AG08395 (cell line): ENCODE results near the gene ETFA.

Experiments used
- DNase-seq: peaks from one replicate; pipeline ENCODE4 v3.0.0; 2012; ENCODE audit warnings: mixed read lengths, low spot score

Gene ETFA

DNA sequence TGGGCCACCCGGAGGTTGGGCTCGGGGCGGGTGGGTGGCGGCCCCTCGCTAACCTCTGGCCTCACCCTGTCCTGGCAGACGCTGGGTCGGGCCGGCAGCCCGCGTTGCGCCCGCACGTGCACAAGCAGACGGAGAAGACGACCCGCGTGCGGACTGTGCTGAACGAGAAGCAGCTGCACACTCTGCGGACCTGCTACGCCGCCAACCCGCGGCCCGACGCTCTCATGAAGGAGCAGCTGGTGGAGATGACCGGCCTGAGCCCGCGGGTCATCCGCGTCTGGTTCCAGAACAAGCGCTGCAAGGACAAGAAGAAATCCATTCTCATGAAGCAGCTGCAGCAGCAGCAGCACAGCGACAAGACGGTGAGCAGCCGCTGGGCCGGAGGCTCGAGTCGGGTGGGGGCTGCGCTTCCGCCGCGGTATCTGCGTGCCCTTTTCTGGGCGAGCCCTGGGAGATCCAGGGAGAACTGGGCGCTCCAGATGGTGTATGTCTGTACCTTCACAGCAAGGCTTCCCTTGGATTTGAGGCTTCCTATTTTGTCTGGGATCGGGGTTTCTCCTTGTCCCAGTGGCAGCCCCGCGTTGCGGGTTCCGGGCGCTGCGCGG, 29.0 kb upstream of the ETFA start:
- no peak for DNase-seq

DNA sequence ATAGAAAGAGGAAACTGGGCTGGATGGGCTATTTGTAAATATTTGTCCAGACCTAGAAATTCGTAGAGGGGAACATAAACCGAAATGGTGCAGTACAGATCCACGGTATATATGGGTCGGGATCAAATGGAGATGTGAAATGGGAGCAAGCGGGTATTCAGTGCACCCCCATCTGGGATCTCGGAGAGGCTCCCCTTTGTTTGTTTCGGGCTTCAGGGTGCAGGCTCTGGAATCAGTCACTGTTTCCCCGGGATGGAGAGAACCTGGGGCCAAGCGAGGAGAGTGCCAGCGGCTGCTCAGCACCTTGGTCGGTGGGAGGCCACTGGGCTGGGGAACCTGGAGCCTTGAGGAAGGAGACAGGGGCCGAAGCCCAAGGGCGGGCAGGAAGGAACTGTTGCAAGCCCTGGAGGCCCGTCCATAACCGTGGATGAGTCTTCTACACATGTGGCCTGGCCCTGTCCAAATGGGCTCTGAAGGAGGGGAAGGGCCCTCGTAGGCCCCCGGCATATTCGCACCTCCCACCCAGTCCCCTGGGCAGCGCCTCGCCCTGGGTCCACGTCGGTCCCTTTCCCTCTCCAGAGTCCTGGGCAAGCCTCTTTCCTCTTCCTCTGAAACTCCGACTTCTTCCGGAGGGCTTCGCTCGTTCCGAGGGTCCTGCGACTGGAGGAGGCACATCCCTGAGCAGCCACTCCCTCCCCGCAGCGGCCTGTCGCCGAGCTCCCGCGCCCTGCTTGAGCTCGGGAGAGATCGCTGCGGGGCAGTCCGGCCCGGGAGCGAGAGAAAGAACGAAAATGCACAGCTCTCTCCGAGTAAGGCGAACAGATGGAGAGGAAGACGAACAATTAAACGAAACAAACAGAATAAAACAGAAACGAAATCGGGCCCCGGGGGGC, 28.3 kb upstream of the ETFA start:
- no peak for DNase-seq

DNA sequence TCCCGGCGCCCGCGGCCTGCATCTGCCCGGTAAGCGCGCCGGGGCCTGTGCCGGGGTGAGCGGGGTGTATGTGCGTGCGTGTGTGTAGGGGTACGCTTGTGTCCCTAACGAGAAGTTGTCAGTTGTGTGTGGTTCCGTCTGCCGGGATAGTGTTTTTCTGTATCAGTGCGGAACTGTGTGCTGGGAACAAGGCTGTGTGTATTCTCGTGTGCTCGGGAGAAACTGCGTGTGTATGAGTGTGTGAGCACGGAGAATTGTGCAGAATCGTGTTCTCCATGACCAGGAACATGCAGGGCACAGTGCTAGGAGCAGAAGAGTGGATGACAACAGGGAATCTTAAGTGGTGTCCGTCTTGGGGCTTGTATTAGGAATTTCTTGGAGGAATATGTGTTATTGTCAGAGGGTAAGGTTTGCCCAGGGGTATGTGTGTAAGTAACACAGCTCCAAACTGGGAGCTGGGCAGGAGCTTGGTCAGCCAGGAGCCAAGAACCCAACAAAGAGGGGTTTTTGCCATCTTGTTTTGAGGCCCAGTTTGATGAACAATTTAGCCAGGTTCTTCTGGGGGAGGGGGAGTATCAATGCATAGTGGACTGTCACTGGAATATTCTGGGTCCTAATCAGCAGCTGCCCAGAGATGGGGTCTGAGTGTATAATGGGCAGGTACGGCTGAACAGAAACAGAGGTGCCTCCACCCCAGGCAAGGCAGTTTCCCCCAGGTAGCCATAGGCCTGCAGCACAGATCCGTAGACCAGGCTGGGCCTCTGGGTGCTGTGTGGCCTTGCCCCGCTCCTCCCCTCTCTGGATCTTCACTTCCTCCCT, 27.4 kb upstream of the ETFA start:
- no peak for DNase-seq

DNA sequence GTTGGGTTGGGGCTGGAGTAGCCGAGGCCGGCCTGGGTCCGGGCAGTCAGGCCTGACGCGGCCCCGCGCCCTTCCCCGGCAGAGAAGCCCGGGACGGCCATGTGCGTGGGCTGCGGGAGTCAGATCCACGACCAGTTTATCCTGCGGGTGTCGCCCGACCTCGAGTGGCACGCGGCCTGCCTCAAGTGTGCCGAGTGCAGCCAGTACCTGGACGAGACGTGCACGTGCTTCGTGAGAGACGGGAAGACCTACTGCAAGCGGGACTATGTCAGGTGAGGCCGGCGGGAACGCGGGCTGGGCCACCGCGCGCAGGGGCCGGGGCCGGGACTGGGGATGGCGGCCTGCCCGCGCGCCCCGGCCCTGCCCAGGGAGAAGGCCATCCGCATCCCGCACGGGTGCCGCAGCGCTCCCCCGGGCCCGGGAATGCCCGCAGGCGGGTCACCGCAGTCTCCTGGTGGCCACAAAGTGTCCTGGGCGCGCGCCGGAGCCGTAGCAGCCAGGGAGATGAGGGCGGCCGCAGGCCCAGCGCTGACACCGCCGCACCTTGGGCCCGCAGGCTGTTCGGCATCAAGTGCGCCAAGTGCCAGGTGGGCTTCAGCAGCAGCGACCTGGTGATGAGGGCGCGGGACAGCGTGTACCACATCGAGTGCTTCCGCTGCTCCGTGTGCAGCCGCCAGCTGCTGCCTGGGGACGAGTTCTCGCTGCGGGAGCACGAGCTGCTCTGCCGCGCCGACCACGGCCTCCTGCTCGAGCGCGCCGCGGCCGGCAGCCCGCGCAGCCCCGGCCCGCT, 26.6 kb upstream of the ETFA start:
- DNase-seq, result no peak

DNA sequence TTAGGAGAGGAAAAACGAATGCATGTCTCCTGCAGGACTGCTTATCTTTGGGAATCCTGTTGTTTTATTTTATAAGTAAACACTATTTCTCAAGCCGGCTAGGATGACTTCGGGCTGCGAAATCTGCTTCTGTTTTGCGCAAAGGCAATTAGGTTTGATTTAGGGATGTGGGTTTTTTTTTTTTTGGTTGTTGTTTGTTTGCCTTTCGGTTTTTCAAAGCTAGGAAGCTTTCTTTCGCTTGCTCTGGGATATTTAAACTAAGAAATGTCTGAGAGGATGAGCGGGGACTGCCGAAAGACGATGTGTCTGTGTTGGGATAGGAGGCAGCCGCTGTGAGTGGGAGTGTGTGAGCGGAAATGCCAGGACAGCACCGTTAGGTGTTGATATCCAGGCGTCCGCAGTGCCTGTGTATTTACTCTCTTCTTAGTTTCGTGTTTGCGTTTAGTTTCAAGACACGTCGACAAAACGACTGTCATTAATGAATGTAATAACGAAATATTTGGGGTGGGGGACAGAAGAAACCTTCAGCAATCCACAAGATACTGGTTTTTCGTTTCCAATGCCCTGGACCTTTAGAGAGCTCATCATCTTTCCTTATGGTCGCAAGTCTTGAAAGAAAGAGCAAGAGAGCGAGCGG, 25.9 kb upstream of the ETFA start:
- DNase-seq, result no peak

DNA sequence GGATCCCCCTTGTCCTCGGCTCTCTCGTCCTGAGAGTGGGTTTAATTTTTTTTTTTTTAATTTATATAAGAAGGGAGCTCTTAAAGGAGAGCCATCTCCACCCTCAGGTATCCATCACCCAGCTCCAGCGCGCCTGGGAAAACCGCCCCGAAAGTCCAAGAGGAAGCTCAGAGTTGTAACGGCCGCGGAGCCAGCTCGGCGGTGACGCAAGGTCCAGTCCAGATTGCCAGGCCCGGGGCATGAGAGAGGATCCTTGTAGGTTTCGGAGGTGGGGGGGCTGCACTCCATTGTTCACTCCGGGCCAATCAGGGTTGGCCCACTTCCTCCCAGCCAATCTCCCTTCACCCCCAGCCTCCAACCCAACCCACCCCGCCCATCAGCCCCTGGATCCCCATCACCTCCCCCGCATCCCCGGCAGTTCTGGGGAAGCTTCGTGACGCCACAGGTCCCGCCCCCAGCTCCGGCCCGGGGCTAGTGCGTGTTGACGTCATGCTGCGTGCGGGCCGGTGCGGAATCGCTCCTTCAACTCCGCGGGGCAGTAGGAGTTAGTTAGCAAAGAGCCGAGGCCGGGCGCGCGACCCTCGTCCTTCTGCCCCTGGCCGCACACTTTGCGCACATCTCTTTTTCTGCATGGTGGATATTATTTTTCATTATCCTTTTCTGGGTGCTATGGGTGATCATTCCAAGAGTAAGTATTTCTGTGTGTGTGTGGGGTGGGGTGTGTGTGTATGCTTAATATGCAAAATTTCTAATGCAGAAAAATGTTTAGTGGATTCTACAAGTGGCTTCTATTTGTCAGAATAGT, 25.2 kb upstream of the ETFA start, which contains the start of gene ISL2:
ISL2 (plus strand) TSS at position 520 of the 805 bp plus-strand sequence; CDS start at position 631, 111 bp downstream.
- DNase-seq, result peak; percentile 67

DNA sequence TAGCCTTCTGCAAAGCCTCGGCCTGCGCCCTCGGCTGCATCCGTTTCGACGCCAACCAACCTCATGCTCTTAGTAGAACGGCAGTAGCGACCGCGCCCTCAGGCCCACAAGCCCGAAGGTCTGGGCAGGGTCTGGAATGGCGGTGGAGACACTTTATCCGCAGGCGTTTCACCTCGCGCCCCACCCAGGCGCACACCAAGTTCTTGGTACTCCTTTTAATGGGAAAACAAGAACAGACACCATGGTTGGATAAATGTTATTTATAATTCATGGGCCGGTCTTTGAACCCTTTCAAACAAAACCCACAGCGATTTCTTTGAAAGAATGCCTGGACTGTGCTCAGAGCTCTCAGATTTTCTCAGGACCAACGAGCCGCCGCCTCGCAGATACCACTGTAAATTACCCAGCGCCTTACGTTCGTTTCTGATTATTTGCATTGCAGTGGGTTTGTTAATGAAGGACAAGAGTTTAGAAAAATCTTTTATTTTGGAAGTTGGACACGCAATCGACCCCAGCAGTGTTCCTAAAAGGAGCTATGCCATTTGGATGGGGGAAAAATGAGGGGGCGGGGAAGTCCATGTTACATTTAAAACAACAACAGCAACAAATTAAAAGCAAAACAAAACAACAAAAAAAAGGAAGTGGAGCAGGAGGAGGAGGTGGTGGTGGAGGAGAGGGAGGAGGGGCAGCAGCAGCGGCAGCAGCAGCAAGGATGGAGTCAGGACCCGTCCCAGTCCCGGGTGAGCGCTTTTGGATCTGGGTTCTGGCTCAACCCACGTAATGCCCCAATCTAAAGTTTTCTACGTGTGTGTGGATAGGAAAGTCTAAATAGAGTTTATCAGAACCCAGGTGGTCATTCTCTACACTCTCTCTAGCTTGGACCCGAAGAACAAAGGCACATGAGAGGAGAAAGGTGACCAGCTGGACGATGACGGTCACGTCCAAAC, 24.3 kb upstream of the ETFA start:
- no peak for DNase-seq

DNA sequence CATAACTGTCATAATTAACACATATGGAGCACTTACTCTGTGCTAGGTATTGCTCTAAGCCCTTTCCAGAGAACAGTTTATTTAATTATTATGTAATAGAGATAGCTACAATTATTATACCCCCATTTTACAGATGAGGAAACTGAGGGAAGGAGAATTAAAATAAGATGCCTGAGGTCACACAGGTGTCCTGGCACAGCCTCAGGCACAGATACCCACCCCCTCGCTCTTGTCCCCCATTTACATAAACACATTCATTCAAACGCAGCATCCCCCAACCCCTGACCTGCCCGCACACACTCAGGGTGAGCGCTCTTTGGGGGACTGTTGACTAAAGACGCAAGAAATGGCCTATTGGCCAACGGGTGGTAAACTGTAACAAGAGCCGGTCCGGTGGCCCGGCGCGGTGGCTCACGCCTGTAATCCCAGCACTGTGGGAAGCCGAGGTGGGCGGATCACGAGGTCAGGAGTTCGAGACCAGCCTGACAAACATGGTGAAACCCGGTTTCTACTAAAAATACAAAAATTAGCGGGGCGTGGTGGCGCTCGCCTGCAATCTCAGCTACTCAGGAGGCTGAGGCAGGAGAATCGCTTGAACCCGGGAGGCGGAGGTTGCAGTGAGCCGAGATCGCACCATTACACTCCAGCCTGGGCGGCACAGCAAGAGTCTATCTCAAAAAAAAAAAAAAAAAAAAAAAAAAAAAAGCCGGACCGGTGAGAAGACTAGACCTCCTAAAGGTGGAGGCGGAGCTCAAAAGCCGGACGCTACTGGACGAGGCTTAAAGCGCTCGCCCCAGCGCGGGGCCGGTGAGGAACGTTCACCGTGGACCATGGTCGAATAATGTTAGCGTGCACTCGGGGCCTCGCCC, 23.4 kb upstream of the ETFA start:
- DNase-seq, result no peak

DNA sequence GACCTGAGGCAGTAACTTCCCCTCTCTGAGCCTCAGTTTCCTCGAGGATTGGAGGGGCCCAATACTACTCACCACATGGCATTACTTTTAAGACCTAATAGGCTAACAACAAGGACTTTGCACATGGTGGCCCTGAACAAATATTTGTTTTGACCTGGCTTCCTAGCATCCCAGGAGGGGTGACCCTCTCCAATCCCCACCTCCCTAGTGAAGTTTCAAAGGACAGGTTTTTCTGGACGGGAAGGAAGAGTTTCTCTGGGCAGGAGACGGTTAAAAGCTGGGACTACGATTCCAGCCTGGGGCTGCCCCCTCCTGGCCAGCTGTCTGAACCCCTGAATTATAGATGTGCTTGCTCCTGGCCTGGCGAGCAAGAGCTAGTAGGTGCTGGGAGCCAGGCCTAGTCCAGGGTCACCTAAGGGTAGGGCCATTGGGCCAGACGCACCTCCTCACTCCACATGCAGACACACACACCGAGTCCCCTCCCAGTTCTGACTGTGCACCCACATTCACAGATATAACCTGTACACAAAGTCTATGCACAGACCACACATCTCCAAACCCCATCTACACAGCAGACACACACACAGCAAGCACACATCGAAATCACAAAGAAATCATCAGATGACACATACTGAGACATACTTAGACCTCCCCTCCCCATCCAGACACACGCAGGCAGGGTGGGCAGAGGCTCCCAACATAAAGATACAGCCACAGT, 22.6 kb upstream of the ETFA start:
- no peak for DNase-seq

DNA sequence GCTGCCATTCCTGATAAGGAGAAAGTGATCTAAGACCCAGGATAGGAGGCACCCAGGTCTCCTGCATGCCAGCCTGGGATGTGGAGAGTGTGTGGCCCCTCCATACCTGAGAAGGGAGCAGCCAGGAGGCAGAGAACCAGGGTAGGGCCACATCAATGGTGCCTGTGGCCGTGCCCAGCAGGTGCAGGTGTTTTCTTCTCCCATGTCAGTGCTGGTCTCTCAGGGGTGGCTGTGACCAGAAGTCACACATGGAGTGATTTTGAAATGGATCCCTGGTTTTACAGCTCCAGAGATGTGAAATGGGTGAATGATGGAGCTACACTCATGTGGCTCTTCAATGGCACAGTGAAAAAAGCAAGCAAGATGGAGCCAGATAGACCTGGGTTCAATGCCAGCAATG, 22.0 kb upstream of the ETFA start:
- no peak for DNase-seq

DNA sequence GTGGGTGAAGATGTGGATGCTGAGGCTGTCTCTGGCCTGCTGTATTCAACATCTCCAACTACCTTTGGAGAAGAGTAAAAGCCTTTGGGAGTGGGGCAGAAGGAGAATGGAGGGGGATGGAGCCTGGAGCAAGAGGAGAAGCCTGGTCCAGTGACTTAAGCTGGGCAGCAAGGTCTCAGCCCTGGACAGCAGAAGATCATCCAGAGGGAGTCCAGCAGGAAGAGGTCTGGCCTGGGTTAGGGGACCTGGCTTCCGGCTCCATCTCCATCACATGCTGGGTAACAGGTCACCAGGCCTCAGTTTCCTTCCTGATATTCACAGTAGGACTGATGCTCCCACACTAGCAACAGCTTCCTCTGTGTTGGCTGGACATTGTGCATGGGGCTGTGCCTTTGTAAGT, 21.5 kb upstream of the ETFA start:
- DNase-seq, result no peak

DNA sequence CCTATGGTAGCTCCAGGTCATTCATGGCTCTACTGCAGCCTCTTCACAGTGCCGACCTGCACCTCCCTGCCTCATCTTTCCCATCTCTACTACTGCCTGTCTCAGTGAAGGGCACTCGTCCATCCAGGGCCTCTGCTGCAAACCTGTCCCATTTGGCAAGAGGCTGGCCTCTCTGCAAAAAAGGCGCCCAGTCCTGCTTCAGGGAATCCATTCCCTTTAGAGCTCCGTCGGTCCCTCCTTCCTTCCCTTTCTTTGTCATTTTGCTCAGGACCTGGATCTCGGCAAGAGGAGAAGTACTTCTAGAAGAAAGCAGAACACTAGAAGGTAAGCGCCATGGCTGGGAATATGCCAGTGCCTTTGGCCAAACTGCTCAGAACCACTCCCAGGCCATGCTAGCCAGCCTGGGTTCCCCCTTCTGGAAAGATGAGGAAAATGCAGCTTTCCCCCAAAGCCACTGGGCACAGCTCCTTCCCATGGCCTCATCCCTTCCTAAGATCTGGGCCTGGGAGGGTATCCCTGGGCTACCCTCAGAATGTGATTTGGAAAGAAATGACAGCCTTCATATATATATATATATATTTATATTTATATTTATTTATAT, 18.9 kb upstream of the ETFA start:
- DNase-seq, result peak; percentile 80

DNA sequence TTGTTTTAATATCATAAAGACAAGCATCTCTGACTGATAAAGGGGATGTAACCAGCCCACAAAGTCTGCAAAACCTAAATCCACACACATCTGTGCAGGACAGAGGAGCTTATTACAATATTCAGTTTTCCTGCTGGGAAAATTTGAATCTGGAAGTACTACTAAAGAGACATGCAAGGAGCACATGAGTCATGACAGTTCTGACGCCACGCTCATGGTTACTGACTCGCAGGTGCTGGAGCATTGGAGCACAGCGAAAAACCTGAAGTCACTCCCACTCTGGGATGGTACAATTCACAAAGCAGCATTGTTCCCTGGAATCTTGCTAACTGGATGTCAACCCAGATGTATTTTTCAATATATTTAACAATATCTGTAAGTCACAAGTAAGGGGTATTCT, 17.7 kb upstream of the ETFA start:
- DNase-seq, result no peak

DNA sequence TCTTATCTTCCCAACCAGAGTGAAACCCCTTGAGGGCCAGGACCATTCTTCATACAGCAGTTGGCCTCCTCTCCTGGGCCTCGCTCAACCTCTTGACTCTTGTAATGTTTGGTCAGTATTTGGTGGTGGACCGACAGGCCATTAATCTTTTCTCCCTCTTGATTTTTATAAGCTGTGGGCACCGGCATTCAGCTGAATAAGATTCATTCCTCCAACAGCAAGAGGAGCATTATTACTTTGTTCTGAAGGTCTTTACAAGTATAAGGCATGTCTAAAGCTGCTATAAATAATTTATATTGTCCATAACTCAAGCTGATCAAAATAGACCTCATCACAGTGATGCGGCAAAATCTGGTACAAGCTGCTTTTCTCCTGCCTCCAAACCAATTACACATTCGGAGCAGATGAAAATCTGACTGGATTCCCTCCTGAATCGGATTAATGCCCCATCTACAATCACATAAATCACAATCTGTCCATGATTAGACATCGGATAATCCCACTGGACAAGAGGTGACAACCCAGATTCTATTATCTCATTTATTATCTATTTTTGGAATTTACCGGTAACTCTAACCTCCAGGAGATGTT, 16.9 kb upstream of the ETFA start:
- DNase-seq, result no peak

DNA sequence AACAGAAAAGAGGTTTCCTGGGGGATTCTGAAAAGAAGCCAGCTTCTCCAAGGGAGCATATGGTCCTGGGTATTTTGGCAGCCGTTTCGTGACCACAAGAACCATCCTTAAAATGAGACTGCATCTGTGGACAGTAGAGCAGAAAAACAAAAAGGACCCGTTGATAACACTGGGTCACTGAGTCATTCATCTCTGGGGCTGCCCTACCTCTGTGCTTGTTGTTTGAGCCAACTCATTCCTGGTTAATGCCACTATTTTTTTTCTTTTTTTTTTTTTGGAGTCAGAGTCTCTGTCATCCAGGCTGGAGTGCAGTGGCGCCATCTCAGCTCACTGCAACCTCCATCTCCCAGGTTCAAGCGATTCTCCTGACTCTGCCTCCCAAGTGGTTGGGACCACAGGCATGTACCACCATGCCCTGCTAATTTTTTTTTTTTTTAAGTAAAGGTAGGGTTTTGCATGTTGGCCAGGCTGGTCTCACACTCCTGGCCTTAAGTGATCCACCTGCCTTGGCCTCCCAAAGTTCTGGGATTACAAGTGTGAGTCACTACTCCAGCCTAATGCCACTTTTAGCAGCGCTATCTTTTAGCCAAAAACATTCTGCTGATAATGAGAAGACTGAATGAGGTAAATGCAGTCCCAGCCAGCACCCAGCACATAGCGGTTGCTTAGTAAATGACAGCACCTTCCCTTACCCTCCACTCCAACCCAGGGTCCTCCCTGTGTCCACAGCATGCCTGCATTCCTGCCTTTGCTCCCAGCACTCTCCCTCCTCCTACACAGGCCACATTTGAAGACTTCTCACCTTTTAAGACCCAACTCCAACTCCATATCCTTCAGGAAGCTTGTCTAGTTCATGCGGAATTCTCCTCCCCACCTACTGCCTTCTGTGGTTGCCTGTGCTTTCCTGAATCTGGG, 16.2 kb upstream of the ETFA start:
- DNase-seq, result no peak

DNA sequence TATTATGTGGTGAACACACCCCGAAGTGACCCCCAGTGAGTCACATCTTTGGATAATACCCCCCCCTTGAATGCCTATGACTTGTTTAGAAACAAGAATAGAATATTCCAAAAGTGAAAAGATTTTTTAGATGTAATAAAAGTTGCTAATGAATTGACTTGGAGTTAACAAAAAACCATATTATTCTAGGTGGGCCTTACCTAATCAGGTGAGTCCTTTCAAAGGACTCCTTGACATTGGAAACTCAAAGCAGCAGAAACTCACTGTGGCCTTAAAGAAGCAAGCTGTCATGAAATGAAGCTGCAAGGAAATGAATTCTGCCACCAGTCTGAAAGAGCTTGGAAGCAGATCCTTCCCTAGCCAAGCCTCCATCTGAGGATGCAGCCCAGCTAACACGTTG, 14.4 kb upstream of the ETFA start:
- DNase-seq, result no peak
